Measurements from ENCODE around the gene HAVCR2. TPM values are rescaled to one million over a fixed set of nuclear protein-coding genes. Genes with fewer than 3 reads are reported as not detected.

HAVCR2 gene
- total and polyA plus RNA-seq, 2 of the 13 experiments (the other 11 are each of a cell fraction or from before 2014, with no cell fraction given) = 0.07 to 0.16 TPM

DNA sequence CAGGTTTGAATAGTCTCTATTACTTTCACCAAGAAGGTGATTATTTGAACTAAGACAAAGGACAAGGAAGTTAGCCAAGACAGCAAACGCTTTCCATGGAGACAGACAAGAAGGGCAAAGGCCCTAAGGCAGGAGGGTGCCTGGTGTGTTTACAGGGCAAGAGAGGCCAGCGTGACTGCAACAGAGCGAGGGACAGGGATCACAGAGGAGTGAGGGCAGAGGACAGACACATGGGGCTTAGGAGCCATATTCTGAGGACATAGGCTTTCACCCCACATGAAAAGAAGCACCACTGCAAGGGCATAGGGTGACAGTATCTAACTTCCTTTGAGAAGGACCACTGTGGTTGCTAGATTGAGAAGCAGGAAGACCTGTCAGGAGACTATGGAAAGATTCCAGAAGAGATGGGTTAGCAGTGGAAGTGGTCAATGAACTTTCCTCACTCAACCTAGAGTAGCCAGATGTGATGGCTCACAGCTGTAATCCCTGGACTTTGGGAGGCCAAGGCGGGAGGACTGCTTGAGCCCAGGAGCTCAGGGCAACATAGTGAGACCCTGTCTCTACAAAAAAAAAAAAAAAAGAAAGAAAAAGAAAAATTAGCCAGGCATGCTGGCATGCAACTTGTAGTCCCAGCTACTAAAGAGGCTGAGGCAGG lies 44.9 kb downstream of the HAVCR2 start (continued):
- TF ChIP-seq KMT2A (CRISPR knock-in tag; IDR thresholded peaks at IDR 0.05) (no peak), ZNF235 (CRISPR knock-in tag; IDR thresholded peaks at IDR 0.05; ENCODE audit: borderline replicate concordance) (no peak), ZNF335 (CRISPR knock-in tag; IDR thresholded peaks at IDR 0.05) (no peak), ATM (IDR thresholded peaks at IDR 0.05; ENCODE audit: borderline replicate concordance) (no peak), KAT7 (CRISPR knock-in tag; IDR thresholded peaks at IDR 0.05; ENCODE audit: borderline replicate concordance) (no peak), ERF (CRISPR knock-in tag; IDR thresholded peaks at IDR 0.05) (no peak), JUND (CRISPR knock-in tag; IDR thresholded peaks at IDR 0.05) (no peak), ZEB1 (IDR thresholded peaks at IDR 0.05; ENCODE audit: insufficient replicate concordance, low read depth) (no peak), IRX3 (CRISPR knock-in tag; IDR thresholded peaks at IDR 0.05; ENCODE audit: borderline replicate concordance, low read depth) (no peak), ZNF264 (CRISPR knock-in tag; IDR thresholded peaks at IDR 0.05) (no peak), ZNF773 (CRISPR knock-in tag; IDR thresholded peaks at IDR 0.05; ENCODE audit: borderline replicate concordance) (no peak), ZNF205 (CRISPR knock-in tag; IDR thresholded peaks at IDR 0.05) (no peak), CAMTA2 (CRISPR knock-in tag; IDR thresholded peaks at IDR 0.05; ENCODE audit: borderline replicate concordance) (no peak), ZFYVE20 (CRISPR knock-in tag; IDR thresholded peaks at IDR 0.05; ENCODE audit: borderline replicate concordance, low read depth) (no peak), ZMYM2 (CRISPR knock-in tag; IDR thresholded peaks at IDR 0.05) (peak; percentile 79), MYNN (CRISPR knock-in tag; IDR thresholded peaks at IDR 0.05; ENCODE audit: low read depth) (no peak)
- TF ChIP-seq, protein P1, sequence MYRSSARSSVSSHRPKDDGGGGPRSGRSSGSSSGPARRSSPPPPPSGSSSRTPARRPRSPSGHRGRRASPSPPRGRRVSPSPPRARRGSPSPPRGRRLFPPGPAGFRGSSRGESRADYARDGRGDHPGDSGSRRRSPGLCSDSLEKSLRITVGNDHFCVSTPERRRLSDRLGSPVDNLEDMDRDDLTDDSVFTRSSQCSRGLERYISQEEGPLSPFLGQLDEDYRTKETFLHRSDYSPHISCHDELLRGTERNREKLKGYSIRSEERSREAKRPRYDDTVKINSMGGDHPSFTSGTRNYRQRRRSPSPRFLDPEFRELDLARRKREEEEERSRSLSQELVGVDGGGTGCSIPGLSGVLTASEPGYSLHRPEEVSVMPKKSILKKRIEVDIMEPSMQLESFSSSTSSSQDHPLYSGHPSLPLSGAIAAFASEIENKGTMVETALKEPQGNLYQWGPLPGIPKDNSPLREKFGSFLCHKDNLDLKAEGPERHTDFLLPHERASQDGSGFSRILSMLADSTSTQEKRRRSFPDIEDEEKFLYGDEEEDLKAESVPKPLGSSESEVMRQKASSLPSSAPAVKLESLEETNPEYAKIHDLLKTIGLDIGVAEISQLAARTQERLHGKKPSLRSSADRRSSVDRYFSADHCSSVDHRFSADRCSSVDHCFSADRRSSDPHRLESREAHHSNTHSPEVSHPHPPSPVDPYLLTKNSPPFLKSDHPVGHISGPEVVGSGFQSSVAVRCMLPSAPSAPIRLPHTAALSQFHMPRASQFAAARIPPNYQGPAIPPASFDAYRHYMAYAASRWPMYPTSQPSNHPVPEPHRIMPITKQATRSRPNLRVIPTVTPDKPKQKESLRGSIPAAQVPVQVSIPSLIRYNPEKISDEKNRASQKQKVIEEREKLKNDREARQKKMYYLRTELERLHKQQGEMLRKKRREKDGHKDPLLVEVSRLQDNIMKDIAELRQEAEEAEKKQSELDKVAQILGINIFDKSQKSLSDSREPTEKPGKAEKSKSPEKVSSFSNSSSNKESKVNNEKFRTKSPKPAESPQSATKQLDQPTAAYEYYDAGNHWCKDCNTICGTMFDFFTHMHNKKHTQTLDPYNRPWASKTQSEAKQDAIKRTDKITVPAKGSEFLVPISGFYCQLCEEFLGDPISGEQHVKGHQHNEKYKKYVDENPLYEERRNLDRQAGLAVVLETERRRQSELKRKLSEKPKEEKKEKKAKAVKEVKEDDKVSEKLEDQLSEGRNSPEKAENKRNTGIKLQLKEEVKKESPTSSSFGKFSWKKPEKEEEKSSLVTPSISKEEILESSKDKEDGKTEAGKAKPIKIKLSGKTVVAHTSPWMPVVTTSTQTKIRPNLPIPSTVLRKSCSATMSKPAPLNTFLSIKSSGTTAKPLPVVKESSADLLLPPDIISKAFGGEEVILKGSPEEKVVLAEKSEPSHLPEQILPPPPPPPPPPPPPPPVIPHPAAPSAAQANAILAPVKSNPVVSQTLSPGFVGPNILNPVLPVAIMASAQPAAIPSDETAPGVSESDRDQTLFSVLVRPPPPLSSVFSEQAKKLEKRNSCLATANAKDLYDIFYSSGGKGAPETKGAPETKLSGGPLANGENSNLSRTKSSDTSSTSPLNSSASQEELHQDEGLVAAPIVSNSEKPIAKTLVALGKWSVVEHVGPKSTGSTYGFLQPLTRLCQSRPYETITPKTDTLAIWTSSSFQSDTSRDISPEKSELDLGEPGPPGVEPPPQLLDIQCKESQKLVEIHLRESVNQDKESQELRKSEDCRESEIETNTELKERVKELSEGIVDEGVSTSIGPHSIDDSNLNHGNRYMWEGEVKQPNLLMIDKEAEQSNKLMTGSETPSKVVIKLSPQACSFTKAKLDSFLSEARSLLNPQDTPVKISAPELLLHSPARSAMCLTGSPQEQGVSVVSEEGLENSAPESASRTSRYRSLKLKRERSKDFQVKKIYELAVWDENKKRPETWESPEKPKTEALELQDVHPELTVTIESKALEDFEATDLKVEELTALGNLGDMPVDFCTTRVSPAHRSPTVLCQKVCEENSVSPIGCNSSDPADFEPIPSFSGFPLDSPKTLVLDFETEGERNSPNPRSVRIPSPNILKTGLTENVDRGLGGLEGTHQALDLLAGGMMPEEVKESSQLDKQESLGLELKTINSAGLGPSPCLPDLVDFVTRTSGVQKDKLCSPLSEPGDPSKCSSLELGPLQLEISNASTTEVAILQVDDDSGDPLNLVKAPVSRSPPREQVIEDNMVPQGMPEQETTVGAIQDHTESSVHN (CRISPR knock-in tag; IDR thresholded peaks at IDR 0.05) = no peak
- TF ChIP-seq, protein P2, sequence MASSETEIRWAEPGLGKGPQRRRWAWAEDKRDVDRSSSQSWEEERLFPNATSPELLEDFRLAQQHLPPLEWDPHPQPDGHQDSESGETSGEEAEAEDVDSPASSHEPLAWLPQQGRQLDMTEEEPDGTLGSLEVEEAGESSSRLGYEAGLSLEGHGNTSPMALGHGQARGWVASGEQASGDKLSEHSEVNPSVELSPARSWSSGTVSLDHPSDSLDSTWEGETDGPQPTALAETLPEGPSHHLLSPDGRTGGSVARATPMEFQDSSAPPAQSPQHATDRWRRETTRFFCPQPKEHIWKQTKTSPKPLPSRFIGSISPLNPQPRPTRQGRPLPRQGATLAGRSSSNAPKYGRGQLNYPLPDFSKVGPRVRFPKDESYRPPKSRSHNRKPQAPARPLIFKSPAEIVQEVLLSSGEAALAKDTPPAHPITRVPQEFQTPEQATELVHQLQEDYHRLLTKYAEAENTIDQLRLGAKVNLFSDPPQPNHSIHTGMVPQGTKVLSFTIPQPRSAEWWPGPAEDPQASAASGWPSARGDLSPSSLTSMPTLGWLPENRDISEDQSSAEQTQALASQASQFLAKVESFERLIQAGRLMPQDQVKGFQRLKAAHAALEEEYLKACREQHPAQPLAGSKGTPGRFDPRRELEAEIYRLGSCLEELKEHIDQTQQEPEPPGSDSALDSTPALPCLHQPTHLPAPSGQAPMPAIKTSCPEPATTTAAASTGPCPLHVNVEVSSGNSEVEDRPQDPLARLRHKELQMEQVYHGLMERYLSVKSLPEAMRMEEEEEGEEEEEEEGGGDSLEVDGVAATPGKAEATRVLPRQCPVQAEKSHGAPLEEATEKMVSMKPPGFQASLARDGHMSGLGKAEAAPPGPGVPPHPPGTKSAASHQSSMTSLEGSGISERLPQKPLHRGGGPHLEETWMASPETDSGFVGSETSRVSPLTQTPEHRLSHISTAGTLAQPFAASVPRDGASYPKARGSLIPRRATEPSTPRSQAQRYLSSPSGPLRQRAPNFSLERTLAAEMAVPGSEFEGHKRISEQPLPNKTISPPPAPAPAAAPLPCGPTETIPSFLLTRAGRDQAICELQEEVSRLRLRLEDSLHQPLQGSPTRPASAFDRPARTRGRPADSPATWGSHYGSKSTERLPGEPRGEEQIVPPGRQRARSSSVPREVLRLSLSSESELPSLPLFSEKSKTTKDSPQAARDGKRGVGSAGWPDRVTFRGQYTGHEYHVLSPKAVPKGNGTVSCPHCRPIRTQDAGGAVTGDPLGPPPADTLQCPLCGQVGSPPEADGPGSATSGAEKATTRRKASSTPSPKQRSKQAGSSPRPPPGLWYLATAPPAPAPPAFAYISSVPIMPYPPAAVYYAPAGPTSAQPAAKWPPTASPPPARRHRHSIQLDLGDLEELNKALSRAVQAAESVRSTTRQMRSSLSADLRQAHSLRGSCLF (CRISPR knock-in tag; IDR thresholded peaks at IDR 0.05; ENCODE audit: borderline replicate concordance) = no peak

All from HepG2 (cell line).